Adrenal gland (tissue), 5 donors: Measurements from ENCODE around the gene BTBD18.

Experiments used
- POLR2A ChIP-seq, 2 donors: fragments of 450-650 bp; IDR thresholded peaks; one replicate each; pipeline ENCODE4 v1.6.1; 2017; ENCODE audit warnings: antibody characterized with exemption in 2 of 2, mild to moderate bottlenecking in 2 of 2, moderate library complexity in 1 of 2
- TF ChIP-seq, protein P1 (sequence below), 6 experiments: fragments of 450-650 bp in 4 of 6; fragments of 200-600 bp in 2 of 6; sonication (generic) in 1 of 6; IDR thresholded peaks; 1 replicate in 5 of 6; 2 replicates in 1 of 6; pipeline versions ENCODE4 v1.5.1 to v1.8.0; 2016 to 2021; ENCODE audit warnings: antibody characterized with exemption in 6 of 6, mild to moderate bottlenecking in 2 of 6, moderate library complexity in 1 of 6
- donor health status: DM: no; HTN: no; CAD: no.

DNA sequence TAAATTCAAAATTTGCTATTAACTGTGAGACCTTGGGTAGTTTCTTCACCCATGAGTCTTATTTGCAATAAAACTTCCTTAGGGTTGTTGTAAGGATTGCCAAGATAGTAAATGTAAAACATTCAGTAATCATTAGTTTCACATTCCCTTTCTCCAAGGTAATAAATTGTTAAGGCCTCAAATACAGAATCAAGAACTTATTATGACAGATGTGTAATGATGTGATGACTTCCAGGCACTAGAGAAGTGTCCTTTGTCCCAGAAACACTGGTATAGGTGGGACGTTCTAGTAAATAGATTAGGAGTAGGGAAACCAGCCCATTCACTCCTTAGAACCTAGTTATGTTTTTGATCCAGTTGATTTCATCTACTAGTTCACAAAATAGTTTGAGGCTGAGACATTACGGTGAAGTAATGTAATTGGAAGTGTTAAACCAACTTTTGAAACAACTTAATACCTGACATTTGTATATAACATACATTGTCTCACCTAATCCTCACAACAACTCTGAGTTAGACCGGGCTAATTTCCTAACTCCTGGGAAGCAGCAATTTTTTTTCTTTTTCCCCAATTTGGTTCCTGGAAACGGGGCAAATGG is 35.5 kb upstream of the BTBD18 start:
- TF ChIP-seq POLR2A (IDR thresholded peaks at IDR 0.05): no peak
- TF ChIP-seq, protein P1, sequence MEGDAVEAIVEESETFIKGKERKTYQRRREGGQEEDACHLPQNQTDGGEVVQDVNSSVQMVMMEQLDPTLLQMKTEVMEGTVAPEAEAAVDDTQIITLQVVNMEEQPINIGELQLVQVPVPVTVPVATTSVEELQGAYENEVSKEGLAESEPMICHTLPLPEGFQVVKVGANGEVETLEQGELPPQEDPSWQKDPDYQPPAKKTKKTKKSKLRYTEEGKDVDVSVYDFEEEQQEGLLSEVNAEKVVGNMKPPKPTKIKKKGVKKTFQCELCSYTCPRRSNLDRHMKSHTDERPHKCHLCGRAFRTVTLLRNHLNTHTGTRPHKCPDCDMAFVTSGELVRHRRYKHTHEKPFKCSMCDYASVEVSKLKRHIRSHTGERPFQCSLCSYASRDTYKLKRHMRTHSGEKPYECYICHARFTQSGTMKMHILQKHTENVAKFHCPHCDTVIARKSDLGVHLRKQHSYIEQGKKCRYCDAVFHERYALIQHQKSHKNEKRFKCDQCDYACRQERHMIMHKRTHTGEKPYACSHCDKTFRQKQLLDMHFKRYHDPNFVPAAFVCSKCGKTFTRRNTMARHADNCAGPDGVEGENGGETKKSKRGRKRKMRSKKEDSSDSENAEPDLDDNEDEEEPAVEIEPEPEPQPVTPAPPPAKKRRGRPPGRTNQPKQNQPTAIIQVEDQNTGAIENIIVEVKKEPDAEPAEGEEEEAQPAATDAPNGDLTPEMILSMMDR (IDR thresholded peaks at IDR 0.05): no peak
